ENCODE data around the gene EXOC1. TPM values are rescaled to one million over a fixed set of nuclear protein-coding genes. Genes with fewer than 3 reads are reported as not detected.

Gene EXOC1
- total RNA-seq, 2 donors from 2014 or later = 33.1 to 40.7 TPM

- Mint-ChIP-seq H3K27me3 (no peaks in the 10 kb centered on the region), H3K9me3 (no peaks in the 10 kb centered on the region), H3K36me3 (ENCODE audit: low read depth) (peaks cover 77% of the 10 kb centered on the region), H3K4me1 (peaks cover 23% of the 10 kb centered on the region), H3K27ac (peak overlapping the region; percentile 14), H3K4me3 (no peak overlapping the region)
- no peak for ATAC-seq (replicated peaks)
Observed at GRCh38 chr4:55868581-55869090, 15.2 kb downstream of the EXOC1 start.

- no peak overlapping the region for H3K4me3 Mint-ChIP-seq
- peaks cover 7% of the 10 kb centered on the region for H3K4me1 Mint-ChIP-seq
- no peak overlapping the region for H3K27ac Mint-ChIP-seq
- H3K36me3 Mint-ChIP-seq (ENCODE audit: low read depth) = peaks cover 80% of the 10 kb centered on the region
- ATAC-seq (replicated peaks) = no peak
- H3K9me3 Mint-ChIP-seq = no peaks in the 10 kb centered on the region
- H3K27me3 Mint-ChIP-seq = no peaks in the 10 kb centered on the region
Observed at GRCh38 chr4:55871299-55871800, 17.9 kb downstream of the EXOC1 start.

GRCh38 chr4:55874831-55875230 lies 21.4 kb downstream of the EXOC1 start:
- Mint-ChIP-seq H3K4me1 (no peaks in the 10 kb centered on the region), H3K27me3 (no peaks in the 10 kb centered on the region)

GRCh38 chr4:55876387-55876786 lies 22.9 kb downstream of the EXOC1 start:
- no peak for ATAC-seq (replicated peaks)
- Mint-ChIP-seq H3K4me1 (no peaks in the 10 kb centered on the region), H3K27me3 (no peaks in the 10 kb centered on the region), H3K4me3 (no peak overlapping the region), H3K27ac (no peak overlapping the region), H3K9me3 (no peaks in the 10 kb centered on the region), H3K36me3 (ENCODE audit: low read depth) (peaks cover 80% of the 10 kb centered on the region)

More at GRCh38 chr4:55874831-55875230, 21.4 kb downstream of the EXOC1 start:
- no peak for ATAC-seq (replicated peaks)
- H3K9me3 Mint-ChIP-seq = no peaks in the 10 kb centered on the region
- no peak overlapping the region for H3K27ac Mint-ChIP-seq
- no peak overlapping the region for H3K4me3 Mint-ChIP-seq
- H3K36me3 Mint-ChIP-seq (ENCODE audit: low read depth) = peaks cover 80% of the 10 kb centered on the region

GRCh38 chr4:55879224-55879623 lies 25.8 kb downstream of the EXOC1 start:
- H3K9me3 Mint-ChIP-seq = no peaks in the 10 kb centered on the region
- no peak overlapping the region for H3K27ac Mint-ChIP-seq
- no peaks in the 10 kb centered on the region for H3K4me1 Mint-ChIP-seq
- H3K27me3 Mint-ChIP-seq = no peaks in the 10 kb centered on the region
- no peak for ATAC-seq (replicated peaks)
- H3K4me3 Mint-ChIP-seq = no peak overlapping the region
- peaks cover 80% of the 10 kb centered on the region for H3K36me3 Mint-ChIP-seq (ENCODE audit: low read depth)

- no peaks in the 10 kb centered on the region for H3K27me3 Mint-ChIP-seq
- no peaks in the 10 kb centered on the region for H3K4me1 Mint-ChIP-seq
- no peak overlapping the region for H3K4me3 Mint-ChIP-seq
- H3K36me3 Mint-ChIP-seq (ENCODE audit: low read depth) = peaks cover 79% of the 10 kb centered on the region
- H3K9me3 Mint-ChIP-seq = no peaks in the 10 kb centered on the region
- H3K27ac Mint-ChIP-seq = no peak overlapping the region
- no peak for ATAC-seq (replicated peaks)
Observed at GRCh38 chr4:55880652-55881280, 27.3 kb downstream of the EXOC1 start.

GRCh38 chr4:55884093-55884850 lies 30.8 kb downstream of the EXOC1 start:
- no peaks in the 10 kb centered on the region for H3K9me3 Mint-ChIP-seq
- H3K36me3 Mint-ChIP-seq (ENCODE audit: low read depth) = peaks cover 72% of the 10 kb centered on the region
- no peak for ATAC-seq (replicated peaks)
- H3K27me3 Mint-ChIP-seq = no peaks in the 10 kb centered on the region
- no peak overlapping the region for H3K4me3 Mint-ChIP-seq
- no peaks in the 10 kb centered on the region for H3K4me1 Mint-ChIP-seq
- no peak overlapping the region for H3K27ac Mint-ChIP-seq

GRCh38 chr4:55884851-55885219 lies 31.4 kb downstream of the EXOC1 start:
- Mint-ChIP-seq H3K27ac (no peak overlapping the region), H3K9me3 (no peaks in the 10 kb centered on the region), H3K4me1 (no peaks in the 10 kb centered on the region), H3K27me3 (no peaks in the 10 kb centered on the region), H3K36me3 (ENCODE audit: low read depth) (peaks cover 72% of the 10 kb centered on the region), H3K4me3 (no peak overlapping the region)
- no peak for ATAC-seq (replicated peaks)

- no peak overlapping the region for H3K4me3 Mint-ChIP-seq
- H3K4me1 Mint-ChIP-seq = no peaks in the 10 kb centered on the region
- H3K27ac Mint-ChIP-seq = no peak overlapping the region
- H3K9me3 Mint-ChIP-seq = no peaks in the 10 kb centered on the region
- no peaks in the 10 kb centered on the region for H3K27me3 Mint-ChIP-seq
- ATAC-seq (replicated peaks) = no peak
- H3K36me3 Mint-ChIP-seq (ENCODE audit: low read depth) = peaks cover 75% of the 10 kb centered on the region
Observed at GRCh38 chr4:55887594-55887993, 34.1 kb downstream of the EXOC1 start.

GRCh38 chr4:55892156-55892555 lies 38.7 kb downstream of the EXOC1 start:
- no peaks in the 10 kb centered on the region for H3K27me3 Mint-ChIP-seq
- no peak overlapping the region for H3K4me3 Mint-ChIP-seq
- H3K36me3 Mint-ChIP-seq (ENCODE audit: low read depth) = peaks cover 84% of the 10 kb centered on the region
- H3K9me3 Mint-ChIP-seq = no peaks in the 10 kb centered on the region
- peak overlapping the region; percentile 65 for H3K27ac Mint-ChIP-seq
- H3K4me1 Mint-ChIP-seq = no peaks in the 10 kb centered on the region
- ATAC-seq (replicated peaks) = no peak

- Mint-ChIP-seq H3K36me3 (ENCODE audit: low read depth) (peaks cover 92% of the 10 kb centered on the region), H3K4me3 (no peak overlapping the region), H3K9me3 (no peaks in the 10 kb centered on the region), H3K27ac (no peak overlapping the region), H3K27me3 (no peaks in the 10 kb centered on the region), H3K4me1 (no peaks in the 10 kb centered on the region)
- no peak for ATAC-seq (replicated peaks)
Observed at GRCh38 chr4:55896622-55897021, 43.2 kb downstream of the EXOC1 start.

- Mint-ChIP-seq H3K9me3 (no peaks in the 10 kb centered on the region), H3K27me3 (no peaks in the 10 kb centered on the region), H3K4me1 (peaks cover 12% of the 10 kb centered on the region), H3K27ac (peak overlapping the region; percentile 37), H3K36me3 (ENCODE audit: low read depth) (peaks cover 78% of the 10 kb centered on the region), H3K4me3 (no peak overlapping the region)
- ATAC-seq (replicated peaks) = no peak
Observed at GRCh38 chr4:55902677-55903076, 49.2 kb downstream of the EXOC1 start.

- peaks cover 12% of the 10 kb centered on the region for H3K4me1 Mint-ChIP-seq
- H3K27ac Mint-ChIP-seq = no peak overlapping the region
- no peaks in the 10 kb centered on the region for H3K27me3 Mint-ChIP-seq
- ATAC-seq (replicated peaks) = no peak
- H3K9me3 Mint-ChIP-seq = no peaks in the 10 kb centered on the region
- H3K4me3 Mint-ChIP-seq = no peak overlapping the region
- peaks cover 69% of the 10 kb centered on the region for H3K36me3 Mint-ChIP-seq (ENCODE audit: low read depth)
Observed at GRCh38 chr4:55903577-55903976, 50.1 kb downstream of the EXOC1 start.

- Mint-ChIP-seq H3K36me3 (ENCODE audit: low read depth) (peaks cover 60% of the 10 kb centered on the region), H3K9me3 (no peaks in the 10 kb centered on the region), H3K4me1 (peaks cover 12% of the 10 kb centered on the region), H3K27me3 (no peaks in the 10 kb centered on the region), H3K4me3 (no peak overlapping the region), H3K27ac (no peak overlapping the region)
- no peak for ATAC-seq (replicated peaks)
Observed at GRCh38 chr4:55904576-55904975, 51.1 kb downstream of the EXOC1 start.

GRCh38 chr4:55906323-55906722 lies 52.9 kb downstream of the EXOC1 start:
- no peak for ATAC-seq (replicated peaks)
- Mint-ChIP-seq H3K9me3 (no peaks in the 10 kb centered on the region), H3K27ac (peak overlapping the region; percentile 80), H3K4me3 (peak overlapping the region; percentile 50), H3K27me3 (no peaks in the 10 kb centered on the region), H3K36me3 (ENCODE audit: low read depth) (peaks cover 44% of the 10 kb centered on the region), H3K4me1 (peaks cover 12% of the 10 kb centered on the region)
